NT2/D1 (cell line): ENCODE results near the gene KCTD3.

Experiments
- DNase-seq: peaks from one replicate; pipeline ENCODE4 v3.0.0-alpha.2; 2011; ENCODE audit warnings: low read depth, low spot score
- H3K27me3 ChIP-seq: 2 replicates; pipeline ENCODE4 v1.6.0; 2011; ENCODE audit warnings: mild to moderate bottlenecking; ENCODE audit not compliant: insufficient read length, insufficient read depth
- H3K36me3 ChIP-seq: 2 replicates; pipeline ENCODE4 v1.6.1; 2011; ENCODE audit warnings: mild to moderate bottlenecking, low read length, mixed read lengths; ENCODE audit not compliant: insufficient read depth, insufficient read length
- H3K4me1 ChIP-seq: 2 replicates; pipeline ENCODE4 v1.5.1; 2011; ENCODE audit not compliant: insufficient read depth, insufficient read length
- H3K4me3 ChIP-seq: 2 replicates; pipeline ENCODE4 v1.5.1; 2011; ENCODE audit warnings: low read depth; ENCODE audit not compliant: insufficient read length
- H3K9ac ChIP-seq: 2 replicates; pipeline ENCODE4 v1.6.0; 2011; ENCODE audit warnings: low read depth; ENCODE audit not compliant: insufficient read length
- H3K9me3 ChIP-seq: 2 replicates; pipeline ENCODE4 v1.5.1; 2011; ENCODE audit warnings: mild to moderate bottlenecking, low read length; ENCODE audit not compliant: insufficient read depth
- SUZ12 ChIP-seq: IDR thresholded peaks from 2 replicates; pipeline ENCODE4 v1.6.1; 2011; ENCODE audit not compliant: insufficient read length, insufficient read depth; ENCODE audit errors: extremely low read depth
- YY1 ChIP-seq: IDR thresholded peaks from 2 replicates; pipeline ENCODE4 v1.6.1; 2011; ENCODE audit not compliant: insufficient read length, insufficient read depth
- ZNF274 ChIP-seq: IDR thresholded peaks from 2 replicates; pipeline ENCODE4 v1.6.1; 2011; ENCODE audit warnings: mild to moderate bottlenecking, low read depth, low read length

KCTD3 gene

GRCh38 chr1:215607412-215607811 is 40.3 kb downstream of the KCTD3 start:
- H3K9ac ChIP-seq, result no peak overlapping the region
- peaks cover 64% of the 10 kb centered on the region for H3K36me3 ChIP-seq
- H3K27me3 ChIP-seq, result no peaks in the 10 kb centered on the region
- no peaks in the 10 kb centered on the region for H3K9me3 ChIP-seq
- no peak for DNase-seq
- H3K4me3 ChIP-seq, result no peak overlapping the region
- TF ChIP-seq ZNF274 (no peak), YY1 (no peak), SUZ12 (no peak)
- H3K4me1 ChIP-seq, result no peaks in the 10 kb centered on the region

- Histone ChIP-seq H3K9me3 (no peaks in the 10 kb centered on the region), H3K27me3 (no peaks in the 10 kb centered on the region), H3K4me3 (no peak overlapping the region), H3K4me1 (no peaks in the 10 kb centered on the region), H3K9ac (no peak overlapping the region), H3K36me3 (peaks cover 65% of the 10 kb centered on the region)
- no peak for TF ChIP-seq SUZ12
- no peak for TF ChIP-seq ZNF274
- no peak for TF ChIP-seq YY1
- no peak for DNase-seq
Measured at GRCh38 chr1:215608646-215609045, 41.5 kb downstream of the KCTD3 start.

- TF ChIP-seq ZNF274 (no peak), SUZ12 (no peak), YY1 (no peak)
- Histone ChIP-seq H3K4me1 (no peaks in the 10 kb centered on the region), H3K9me3 (no peaks in the 10 kb centered on the region), H3K27me3 (no peaks in the 10 kb centered on the region), H3K9ac (no peak overlapping the region), H3K4me3 (no peak overlapping the region), H3K36me3 (peaks cover 67% of the 10 kb centered on the region)
- no peak for DNase-seq
Measured at GRCh38 chr1:215612391-215612790, 45.3 kb downstream of the KCTD3 start.

- Histone ChIP-seq H3K36me3 (peaks cover 59% of the 10 kb centered on the region), H3K27me3 (no peaks in the 10 kb centered on the region), H3K4me1 (no peaks in the 10 kb centered on the region), H3K9me3 (no peaks in the 10 kb centered on the region), H3K4me3 (no peak overlapping the region), H3K9ac (no peak overlapping the region)
- no peak for DNase-seq
- no peak for TF ChIP-seq YY1
- TF ChIP-seq ZNF274, result no peak
- no peak for TF ChIP-seq SUZ12
Measured at GRCh38 chr1:215617979-215618378, 50.9 kb downstream of the KCTD3 start.

DNA sequence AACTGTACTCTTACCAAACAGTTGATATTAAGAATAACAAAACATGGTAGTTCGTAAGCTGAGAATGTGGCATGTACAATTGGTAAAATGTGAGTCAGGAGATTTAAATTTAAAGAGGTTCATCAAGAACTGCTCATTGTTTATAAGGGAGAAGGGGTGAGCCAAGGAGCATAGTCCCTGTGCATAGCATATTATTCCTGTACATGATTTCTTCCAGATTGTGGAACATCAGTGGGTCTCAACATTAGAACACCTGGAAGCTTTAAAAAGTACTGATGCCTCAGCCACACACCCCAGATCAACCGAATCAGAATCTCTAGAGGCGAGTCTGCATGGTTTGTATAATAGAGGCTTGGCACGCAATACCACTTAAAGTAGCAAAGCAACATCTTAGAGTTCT is 56.1 kb downstream of the KCTD3 start:
- H3K4me1 ChIP-seq, result no peaks in the 10 kb centered on the region

DNA sequence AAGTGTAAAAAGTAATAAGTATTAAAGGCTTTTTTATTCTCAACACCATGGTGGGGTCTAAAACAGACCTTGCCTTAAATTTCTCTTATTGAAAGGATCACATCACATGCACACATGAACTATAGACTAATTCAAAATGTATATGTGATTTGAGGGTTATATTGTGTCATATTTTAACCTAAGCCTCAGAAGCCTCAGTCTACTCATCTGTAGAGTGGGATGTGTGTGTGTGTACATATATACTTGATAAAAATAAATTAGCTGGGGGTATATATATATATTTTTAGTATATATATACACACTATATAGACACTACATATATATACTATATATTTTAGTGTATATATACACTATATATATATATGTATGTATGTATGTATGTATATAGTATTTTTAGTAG is 58.8 kb downstream of the KCTD3 start:
- Histone ChIP-seq H3K27me3 (no peaks in the 10 kb centered on the region), H3K9ac (no peak overlapping the region), H3K36me3 (peaks cover 21% of the 10 kb centered on the region), H3K4me1 (no peaks in the 10 kb centered on the region), H3K4me3 (no peak overlapping the region), H3K9me3 (no peaks in the 10 kb centered on the region)
- TF ChIP-seq SUZ12, result no peak
- TF ChIP-seq YY1, result no peak
- TF ChIP-seq ZNF274, result no peak
- no peak for DNase-seq

More for the DNA sequence above, 56.1 kb downstream of the KCTD3 start:
- no peak overlapping the region for H3K4me3 ChIP-seq
- H3K27me3 ChIP-seq, result no peaks in the 10 kb centered on the region
- no peak overlapping the region for H3K9ac ChIP-seq
- H3K36me3 ChIP-seq, result peaks cover 42% of the 10 kb centered on the region
- no peak for TF ChIP-seq SUZ12
- no peak for TF ChIP-seq YY1
- TF ChIP-seq ZNF274, result no peak
- H3K9me3 ChIP-seq, result no peaks in the 10 kb centered on the region
- no peak for DNase-seq

- no peaks in the 10 kb centered on the region for H3K9me3 ChIP-seq
- TF ChIP-seq SUZ12, result no peak
- TF ChIP-seq ZNF274, result no peak
- no peak for TF ChIP-seq YY1
- DNase-seq, result no peak
Measured at GRCh38 chr1:215631040-215631439, 63.9 kb downstream of the KCTD3 start.

GRCh38 chr1:215631489-215631888 is 64.4 kb downstream of the KCTD3 start:
- DNase-seq, result no peak
- H3K36me3 ChIP-seq, result no peaks in the 10 kb centered on the region
- no peaks in the 10 kb centered on the region for H3K4me1 ChIP-seq
- no peaks in the 10 kb centered on the region for H3K9me3 ChIP-seq
- H3K9ac ChIP-seq, result no peak overlapping the region
- TF ChIP-seq ZNF274, result no peak
- TF ChIP-seq SUZ12, result no peak
- no peak for TF ChIP-seq YY1
- H3K4me3 ChIP-seq, result no peak overlapping the region
- H3K27me3 ChIP-seq, result no peaks in the 10 kb centered on the region

More at GRCh38 chr1:215631040-215631439, 63.9 kb downstream of the KCTD3 start:
- no peaks in the 10 kb centered on the region for H3K4me1 ChIP-seq
- no peaks in the 10 kb centered on the region for H3K36me3 ChIP-seq
- no peaks in the 10 kb centered on the region for H3K27me3 ChIP-seq
- H3K9ac ChIP-seq, result no peak overlapping the region
- H3K4me3 ChIP-seq, result no peak overlapping the region
